CD4-positive, alpha-beta T cell treated with Interleukin-17A for 4 hours (primary cell): Measurements from ENCODE around the gene ZDHHC17.

Experiments
- DNase-seq: peaks from one replicate; pipeline ENCODE4 v3.0.0-alpha.2; 2020; ENCODE audit warnings: mixed read lengths

The ZDHHC17 gene

GRCh38 chr12:76879710-76880518 lies 116.0 kb downstream of the ZDHHC17 start:
- no peak for DNase-seq

DNA sequence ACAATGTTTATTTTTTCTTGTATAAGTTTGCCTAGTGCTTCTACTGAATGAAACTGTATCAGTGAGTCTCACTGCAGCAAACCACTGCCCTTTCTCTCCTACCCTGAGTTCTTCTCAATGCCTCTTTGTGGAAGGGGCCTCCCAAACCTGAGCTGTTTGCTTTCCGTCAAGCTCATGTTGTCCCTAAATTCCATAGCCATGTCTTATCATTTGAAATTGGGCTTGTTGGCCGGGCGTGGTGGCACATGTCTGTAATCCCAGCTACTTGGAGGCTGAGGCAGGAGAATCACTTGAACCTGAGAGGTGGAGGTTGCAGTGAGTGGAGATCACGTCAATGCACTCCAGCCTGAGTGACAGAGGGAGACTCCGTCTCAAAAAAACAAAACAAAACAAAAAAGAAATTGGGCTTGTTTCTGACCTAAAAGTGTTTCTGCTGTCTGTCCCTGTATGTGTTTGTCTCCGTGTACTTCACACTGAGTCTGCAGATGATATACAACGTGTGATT lies 116.7 kb downstream of the ZDHHC17 start:
- DNase-seq = no peak

- DNase-seq = no peak
Measured at GRCh38 chr12:76881142-76881541, 117.2 kb downstream of the ZDHHC17 start.

DNA sequence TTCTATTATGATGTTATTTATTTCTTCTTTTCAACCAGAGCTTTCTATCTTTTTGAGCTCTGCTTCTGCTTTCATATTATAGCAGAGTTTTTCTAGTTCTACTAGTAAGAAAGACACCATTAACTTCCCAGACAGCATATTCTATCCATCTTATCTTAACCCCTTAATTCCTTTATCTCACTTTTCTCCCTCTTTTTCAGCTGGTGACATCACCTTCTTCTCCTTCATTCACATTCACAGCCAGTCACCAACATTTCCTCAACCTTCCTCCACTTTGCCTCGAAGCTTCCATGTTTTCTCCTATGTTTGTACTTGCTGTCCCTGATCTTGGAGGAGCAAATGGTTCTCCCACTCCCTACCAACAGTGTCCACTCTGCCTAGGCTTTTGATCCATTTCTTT lies 118.5 kb downstream of the ZDHHC17 start:
- DNase-seq = no peak

DNA sequence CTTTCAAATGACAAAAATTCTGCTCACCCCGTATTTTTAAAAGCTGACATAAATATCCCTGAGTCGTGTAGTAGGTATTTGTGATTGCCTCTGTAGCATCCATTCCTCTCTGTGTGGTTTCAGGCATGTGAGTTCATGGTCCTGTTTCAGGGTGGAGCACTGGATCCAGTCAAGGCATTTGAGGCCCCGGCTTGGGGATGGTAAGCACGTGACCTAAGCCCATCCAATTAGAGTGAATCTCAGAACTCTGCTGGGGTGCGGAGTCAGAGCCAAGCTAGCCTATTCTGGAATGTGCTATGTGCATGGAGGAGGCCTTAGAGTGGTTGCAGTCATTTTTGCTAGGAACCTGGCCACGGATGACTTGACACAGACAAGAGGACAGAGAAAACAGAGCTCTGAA lies 119.2 kb downstream of the ZDHHC17 start:
- no peak for DNase-seq

GRCh38 chr12:76883811-76884210 lies 119.9 kb downstream of the ZDHHC17 start:
- DNase-seq = no peak

DNA sequence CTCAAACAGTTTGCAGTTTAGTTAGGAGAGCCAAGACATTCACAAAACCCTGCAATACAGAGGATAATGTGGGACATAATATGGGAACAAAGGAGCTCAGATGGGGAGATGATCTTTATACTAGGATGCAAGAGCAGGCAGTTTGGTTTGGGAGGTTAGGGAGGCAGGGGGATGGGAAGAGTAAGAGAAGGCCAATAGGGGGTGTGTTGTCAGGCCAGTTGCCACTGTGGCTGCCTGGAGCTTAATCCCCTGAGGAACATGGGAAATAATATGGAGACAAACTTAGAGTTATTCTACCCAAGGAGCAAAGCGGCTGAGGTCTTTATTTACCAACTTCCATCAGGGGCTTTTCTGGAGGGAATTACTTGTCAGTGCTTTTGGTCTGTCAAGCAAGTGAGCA lies 124.9 kb downstream of the ZDHHC17 start:
- DNase-seq = no peak

- DNase-seq = peak; percentile 60
Measured at GRCh38 chr12:76890151-76891143, 126.5 kb downstream of the ZDHHC17 start.

DNA sequence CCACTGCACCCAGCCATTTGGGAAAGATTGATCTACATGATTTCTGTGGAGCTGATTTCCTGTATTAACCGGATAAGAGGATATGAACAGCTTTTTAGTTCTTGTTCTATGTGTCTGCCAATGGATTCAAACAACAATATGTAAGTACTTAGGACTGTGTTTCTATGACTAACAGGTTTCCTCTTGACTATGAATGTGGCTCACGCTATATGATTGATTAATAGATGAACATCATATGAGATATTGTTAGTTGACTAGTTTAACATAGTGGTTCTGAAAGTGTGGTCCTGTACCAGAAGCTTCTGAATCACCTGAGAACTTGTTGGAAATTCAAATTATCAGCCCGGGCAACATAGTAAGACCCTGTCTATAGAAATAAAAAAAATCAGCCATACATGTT lies 127.7 kb downstream of the ZDHHC17 start:
- DNase-seq = no peak

GRCh38 chr12:76895796-76896195 lies 131.9 kb downstream of the ZDHHC17 start:
- DNase-seq = no peak

DNA sequence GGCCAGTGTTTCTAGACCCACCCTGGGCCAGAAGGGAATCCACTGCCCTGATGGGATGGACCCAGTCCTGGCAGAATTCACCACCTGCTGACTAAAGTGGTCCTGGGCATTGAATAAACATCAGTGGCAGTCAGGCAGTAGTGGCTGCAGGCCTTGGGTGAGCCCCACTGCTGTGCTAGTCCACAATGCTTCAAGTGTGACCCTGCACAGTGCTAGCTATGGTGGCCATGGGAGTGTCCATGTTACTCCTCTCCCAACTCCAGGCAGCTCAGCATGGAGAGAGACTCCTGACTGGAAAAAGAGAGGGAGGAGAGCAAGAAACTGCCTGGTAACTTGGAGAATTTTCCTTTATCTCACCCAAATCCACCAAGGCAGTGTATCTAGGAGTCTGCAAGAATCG lies 132.4 kb downstream of the ZDHHC17 start:
- DNase-seq = no peak

DNA sequence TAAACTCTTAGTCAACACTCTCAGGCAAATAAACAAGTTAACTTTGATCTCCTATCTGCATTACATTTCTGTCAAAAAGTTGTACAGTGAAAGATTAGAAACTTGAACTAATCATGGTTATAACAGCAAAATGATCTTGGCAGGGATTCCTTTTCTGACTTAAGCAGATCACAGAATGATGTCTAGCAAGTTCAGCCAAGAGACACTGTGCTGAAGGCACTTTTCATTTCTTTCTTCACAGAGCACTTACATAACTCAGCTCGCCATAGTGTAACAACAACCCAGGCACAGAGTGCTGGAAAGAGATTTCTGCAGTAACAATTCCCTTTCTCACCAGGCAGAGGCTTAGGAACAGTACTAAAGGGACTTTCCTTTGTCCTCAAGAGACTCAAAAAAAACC lies 134.5 kb downstream of the ZDHHC17 start:
- no peak for DNase-seq

- no peak for DNase-seq
Measured at GRCh38 chr12:76899522-76899921, 135.6 kb downstream of the ZDHHC17 start.

GRCh38 chr12:76901628-76902380 lies 137.9 kb downstream of the ZDHHC17 start:
- DNase-seq = no peak
